Prostate gland (tissue), 2 donors: ENCODE measurements around the gene FAM110D. TPM values are rescaled to one million over a fixed set of nuclear protein-coding genes. Genes with fewer than 3 reads are reported as not detected.
A peak's percentile ranks its signal among the peaks of the same experiment; 100 is the strongest.

Source experiments
- DNase-seq: peaks from one replicate; pipeline ENCODE4 v3.0.0-alpha.2; 2019; ENCODE audit warnings: low spot score
- H3K27ac ChIP-seq, 2 donors: fragments of 200-600 bp; sonication (generic); 2 replicates each; pipeline ENCODE4 v1.5.1; 2017 to 2019
- H3K27me3 ChIP-seq: fragments of 200-600 bp; sonication (generic); replicated peaks from 2 replicates; pipeline ENCODE4 v1.5.1; 2019; ENCODE audit not compliant: insufficient read depth
- H3K36me3 ChIP-seq, 2 donors: fragments of 200-600 bp; sonication (generic); 1 replicate in 1 of 2; 2 replicates in 1 of 2; pipeline versions ENCODE4 v1.5.1 to v1.8.1; 2017 to 2019
- H3K4me1 ChIP-seq: fragments of 200-600 bp; sonication (generic); replicated peaks from 2 replicates; pipeline ENCODE4 v1.5.1; 2019
- H3K4me3 ChIP-seq, 2 donors: fragments of 200-600 bp; sonication (generic); 2 replicates each; pipeline ENCODE4 v1.5.1; 2017 to 2019
- H3K9me3 ChIP-seq: fragments of 200-600 bp; sonication (generic); 2 replicates; pipeline ENCODE4 v1.5.1; 2017
- POLR2A ChIP-seq: fragments of 450-650 bp; IDR thresholded peaks from one replicate; pipeline ENCODE4 v1.6.1; 2016; ENCODE audit warnings: antibody characterized with exemption, mild to moderate bottlenecking
- POLR2AphosphoS5 ChIP-seq: sonication (generic); formaldehyde crosslinking; IDR thresholded peaks from one replicate; pipeline ENCODE4 v1.6.1; 2017; ENCODE audit warnings: antibody characterized with exemption
- WGBS: methylation state at CpG from one replicate; pipeline ENCODE4 v1.1.5; 2018; 5-methylcytosine and 5-hydroxymethylcytosine counted together
- intact Hi-C: fragments of 100-400 bp; cut with DNase I; formaldehyde crosslinking; loops from one replicate; pipeline ENCODE4 v1.14.2; 2022
- total RNA-seq, 2 donors: library from RNA; depleted of rRNA; stranded (reverse); fragments of >200 nt; gene quantifications; one replicate each; pipeline ENCODE4 v1.1.0, GENCODE V29; 2016
- TF ChIP-seq, protein P1 (sequence below), 4 experiments: fragments of 200-600 bp in 2 of 4; fragments of 450-650 bp in 2 of 4; sonication (generic) in 2 of 4; IDR thresholded peaks; 1 replicate in 3 of 4; 2 replicates in 1 of 4; pipeline ENCODE4 v1.5.1; 2016 to 2019; ENCODE audit warnings: antibody characterized with exemption in 4 of 4, mild to moderate bottlenecking in 2 of 4, moderate library complexity in 2 of 4

The FAM110D gene
- total RNA-seq: 1 to 10 TPM; 3.8 to 5.9 TPM

DNA sequence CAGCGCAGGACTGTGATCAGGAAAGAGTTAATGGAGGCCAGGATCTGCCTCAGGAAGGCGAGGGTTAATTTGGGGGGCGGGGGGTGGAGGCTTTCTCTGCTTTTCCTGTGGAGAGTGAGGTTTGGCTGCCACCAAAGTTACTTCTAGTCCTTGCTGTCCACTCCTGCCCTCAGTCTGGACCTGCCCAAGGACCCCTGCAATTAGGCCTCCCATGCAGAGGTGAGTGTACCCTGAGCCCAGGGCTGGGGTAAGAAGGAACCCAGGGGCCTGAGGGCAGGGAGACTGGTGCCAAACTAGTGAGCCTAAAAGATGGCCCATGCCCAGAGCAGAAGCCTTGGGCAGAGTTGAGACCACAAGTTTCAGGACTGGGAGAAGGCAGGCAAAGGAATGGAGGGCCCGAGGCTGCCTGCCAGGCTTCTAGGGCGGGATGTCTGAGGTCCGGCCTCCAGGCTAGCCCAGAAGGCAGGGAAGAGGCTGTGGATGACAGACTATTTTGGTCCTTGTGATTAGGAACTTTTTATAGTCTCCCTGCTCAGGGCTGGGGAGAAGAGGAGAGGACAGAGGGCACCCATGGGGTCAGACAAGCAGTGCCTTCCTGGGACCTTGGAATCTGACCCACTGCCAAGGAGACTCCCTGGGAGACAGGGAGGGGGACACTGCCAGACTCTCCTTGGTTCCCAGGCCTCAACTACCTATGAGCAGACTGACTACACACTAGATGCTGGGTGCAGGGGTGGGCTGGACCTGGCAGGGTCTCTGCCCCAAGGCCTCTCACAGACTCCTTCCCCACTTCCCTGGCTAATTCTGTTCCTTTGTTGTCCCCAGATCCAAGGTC is at the start of gene FAM110D:
Gene FAM110D, plus strand, starts transcription at position 172 of the 835 bp plus-strand sequence. CDS start 2,213 bp downstream, outside the sequence.
- WGBS: 53% methylated on average over 6 of the region's 6 CpGs
- no peak within 1 kb of the TSS for H3K4me3 ChIP-seq
- H3K36me3 ChIP-seq: no peaks in the 10 kb centered on the region
- H3K9me3 ChIP-seq: no peaks in the 10 kb centered on the region
- peaks cover 4% of the 10 kb centered on the region for H3K4me1 ChIP-seq
- TF ChIP-seq, protein P1, sequence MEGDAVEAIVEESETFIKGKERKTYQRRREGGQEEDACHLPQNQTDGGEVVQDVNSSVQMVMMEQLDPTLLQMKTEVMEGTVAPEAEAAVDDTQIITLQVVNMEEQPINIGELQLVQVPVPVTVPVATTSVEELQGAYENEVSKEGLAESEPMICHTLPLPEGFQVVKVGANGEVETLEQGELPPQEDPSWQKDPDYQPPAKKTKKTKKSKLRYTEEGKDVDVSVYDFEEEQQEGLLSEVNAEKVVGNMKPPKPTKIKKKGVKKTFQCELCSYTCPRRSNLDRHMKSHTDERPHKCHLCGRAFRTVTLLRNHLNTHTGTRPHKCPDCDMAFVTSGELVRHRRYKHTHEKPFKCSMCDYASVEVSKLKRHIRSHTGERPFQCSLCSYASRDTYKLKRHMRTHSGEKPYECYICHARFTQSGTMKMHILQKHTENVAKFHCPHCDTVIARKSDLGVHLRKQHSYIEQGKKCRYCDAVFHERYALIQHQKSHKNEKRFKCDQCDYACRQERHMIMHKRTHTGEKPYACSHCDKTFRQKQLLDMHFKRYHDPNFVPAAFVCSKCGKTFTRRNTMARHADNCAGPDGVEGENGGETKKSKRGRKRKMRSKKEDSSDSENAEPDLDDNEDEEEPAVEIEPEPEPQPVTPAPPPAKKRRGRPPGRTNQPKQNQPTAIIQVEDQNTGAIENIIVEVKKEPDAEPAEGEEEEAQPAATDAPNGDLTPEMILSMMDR (IDR thresholded peaks at IDR 0.05): no peak
- peaks cover 4% of the 10 kb centered on the region for H3K27me3 ChIP-seq
- no peak within 1 kb of the TSS for H3K27ac ChIP-seq
- no peak for DNase-seq
- intact Hi-C loops: no loop called here

DNA sequence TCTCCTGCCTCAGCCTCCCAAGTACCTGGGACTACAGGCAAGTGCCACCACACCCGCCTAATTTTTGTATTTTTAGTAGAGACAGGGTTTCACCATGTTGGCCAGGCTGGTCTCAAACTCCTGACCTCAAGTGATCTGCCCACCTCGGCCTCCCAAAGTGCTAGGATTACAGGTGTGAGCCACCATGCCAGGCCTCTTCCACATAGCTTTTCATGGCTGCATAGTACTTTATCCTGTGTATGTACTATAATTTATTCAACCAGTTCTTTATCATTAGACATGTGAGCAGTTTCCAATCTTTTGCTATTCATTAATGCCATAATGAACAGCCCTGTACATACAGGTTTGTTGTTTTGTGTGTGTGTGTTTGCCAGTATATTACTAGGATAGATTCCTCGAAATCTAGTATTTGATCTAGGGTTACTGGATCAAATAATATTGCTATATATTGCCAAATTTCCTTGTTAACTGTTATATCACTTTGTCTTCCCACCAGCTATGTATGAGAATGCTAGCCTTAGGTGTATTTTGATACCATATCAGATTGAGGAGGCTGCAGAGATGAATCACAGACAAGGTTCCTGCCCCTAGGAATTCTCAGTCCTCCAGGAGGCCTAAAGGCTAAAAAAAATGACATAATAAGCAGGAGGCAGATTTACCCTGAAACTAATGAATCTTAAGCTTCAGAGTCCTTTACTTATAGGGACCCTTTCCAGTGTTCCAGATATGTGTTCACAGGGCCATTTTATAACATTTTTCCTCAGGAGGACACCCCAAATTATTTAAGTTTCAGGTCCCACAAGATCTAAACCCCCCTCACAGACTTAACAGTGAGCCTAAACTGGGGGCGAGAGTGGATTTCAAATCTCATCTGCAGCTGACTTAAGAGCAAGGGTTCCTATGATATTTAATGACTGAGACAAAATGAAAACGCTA is 49.4 kb upstream of the FAM110D start:
- intact Hi-C loops: loop anchor here (5.0 kb wide), 2 partner anchors 168 to 213 kb away; no protein-coding TSS in a partner anchor
- Histone ChIP-seq H3K27me3 (no peaks in the 10 kb centered on the region), H3K27ac (no peak overlapping the region), H3K4me3 (no peak overlapping the region), H3K4me1 (no peaks in the 10 kb centered on the region), H3K36me3 (no peaks in the 10 kb centered on the region), H3K9me3 (no peaks in the 10 kb centered on the region)
- WGBS: 92% methylated on average over 5 of the region's 5 CpGs
- TF ChIP-seq, protein P1 (IDR thresholded peaks at IDR 0.05): no peak
- TF ChIP-seq POLR2A: no peak
- TF ChIP-seq POLR2AphosphoS5: no peak
- no peak for DNase-seq

DNA sequence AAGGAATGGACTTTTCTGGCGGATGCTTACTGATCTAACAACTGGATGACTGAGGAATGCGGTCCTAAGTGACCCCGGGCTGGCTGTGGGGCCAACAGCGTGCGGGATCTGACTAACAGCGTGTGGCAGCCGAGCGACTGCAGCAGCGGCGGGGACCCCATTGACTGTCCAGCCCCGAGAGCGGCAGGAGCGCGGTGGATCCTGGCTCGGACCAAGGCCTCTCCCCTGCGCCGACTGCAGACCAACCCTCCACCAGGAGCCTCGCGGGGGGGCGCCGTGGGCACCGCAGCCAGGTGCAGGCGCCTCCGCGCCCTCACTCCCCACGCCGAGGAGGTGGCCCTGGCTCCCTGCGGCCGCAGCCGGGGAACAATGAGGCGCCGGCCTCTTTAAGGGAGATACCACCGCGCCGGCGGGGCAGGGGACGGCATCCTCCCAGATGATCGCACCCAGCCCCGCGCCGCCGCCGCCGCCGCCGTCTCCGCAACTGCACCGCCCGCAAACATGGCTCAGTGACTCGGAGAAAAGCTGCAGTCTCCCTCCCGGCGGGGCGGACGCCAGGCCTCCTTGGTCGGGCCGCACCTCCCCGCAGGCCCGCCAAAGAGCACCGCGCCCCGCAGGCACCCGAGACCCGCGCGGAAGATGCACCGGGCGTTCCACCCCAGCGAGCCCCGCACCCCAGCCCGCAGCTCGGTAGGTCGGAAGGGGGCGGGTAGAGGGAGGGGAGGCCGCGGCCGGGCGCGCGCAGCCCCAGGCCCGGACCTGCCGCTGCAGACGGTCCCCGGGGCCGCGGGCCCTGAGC is 47.9 kb upstream of the FAM110D start:
- DNase-seq: peak; percentile 75
- TF ChIP-seq, protein P1 (IDR thresholded peaks at IDR 0.05): peak in 2 of 4 experiments; percentile 3 to 28
- TF ChIP-seq POLR2AphosphoS5: peak; percentile 57
- peak; percentile 69 for TF ChIP-seq POLR2A
- intact Hi-C loops: loop anchor here (5.0 kb wide), 2 partner anchors 166 to 211 kb away; no protein-coding TSS in a partner anchor

DNA sequence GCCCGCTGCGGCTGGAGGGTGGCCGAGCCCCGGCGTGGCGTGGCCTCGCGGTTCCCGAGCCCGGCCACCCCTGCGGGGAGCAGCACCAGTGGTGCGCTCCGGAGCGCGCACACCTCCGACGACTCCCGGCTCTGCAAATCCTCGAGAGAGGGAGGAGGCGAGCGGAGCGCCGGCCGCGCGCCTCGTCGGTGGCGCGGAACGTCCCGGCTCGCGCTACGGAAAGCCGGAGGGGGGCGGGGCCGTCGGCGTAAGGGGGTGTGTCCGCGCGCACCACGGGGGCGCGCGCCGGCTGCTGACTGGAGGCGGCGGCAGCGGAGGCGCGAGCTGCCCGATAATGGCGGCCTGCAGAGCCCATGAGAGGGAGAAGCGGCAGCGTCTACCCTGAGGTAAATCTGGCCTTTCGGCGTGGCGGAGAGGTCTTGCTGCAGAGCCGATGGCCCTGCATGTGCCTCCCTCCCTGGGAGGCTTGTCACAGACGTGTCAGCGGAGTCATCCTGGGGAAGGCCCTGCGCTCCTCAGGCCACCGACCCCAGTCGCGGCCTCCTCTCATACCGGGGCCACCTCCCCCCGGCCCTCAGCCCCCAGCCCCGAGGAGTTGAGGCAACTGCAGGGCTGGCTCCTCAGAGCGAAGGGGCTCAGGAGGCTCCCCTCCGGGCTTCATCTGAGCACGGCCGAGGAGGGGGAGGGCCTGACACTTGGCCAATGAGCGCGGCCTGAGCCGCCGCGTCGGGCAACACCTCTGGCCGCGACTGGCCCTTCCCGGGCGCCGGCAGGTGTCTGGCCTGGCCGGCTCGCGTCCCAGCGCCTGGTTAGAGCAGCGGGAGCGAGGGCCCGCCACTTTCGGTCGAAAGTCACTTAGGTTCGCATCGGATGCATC is 47.1 kb upstream of the FAM110D start, which contains the start of gene PDIK1L:
Gene PDIK1L, plus strand, starts transcription at position 295 of the 877 bp plus-strand sequence. CDS start 2,485 bp downstream, outside the sequence.
- Histone ChIP-seq H3K36me3 (no peaks in the 10 kb centered on the region), H3K27me3 (no peaks in the 10 kb centered on the region), H3K27ac (peak within 1 kb of the TSS; percentile 87 to 92), H3K4me1 (no peaks in the 10 kb centered on the region), H3K9me3 (no peaks in the 10 kb centered on the region), H3K4me3 (peak within 1 kb of the TSS; percentile 87 to 88)
- TF ChIP-seq POLR2AphosphoS5 (peak; percentile 80), POLR2A (peak; percentile 80)
- TF ChIP-seq, protein P1 (IDR thresholded peaks at IDR 0.05): peak in 2 of 4 experiments; percentile 16 to 17
- under 1% methylated on average over 61 of the region's 96 CpGs for WGBS
- intact Hi-C loops: loop anchor here (2.0 to 5.0 kb wide), 3 partner anchors 77 to 211 kb away; no protein-coding TSS in a partner anchor
- peak; percentile 92 for DNase-seq

More for the DNA sequence above, 47.9 kb upstream of the FAM110D start:
- H3K27ac ChIP-seq: peak overlapping the region; percentile 87 to 92
- no peaks in the 10 kb centered on the region for H3K4me1 ChIP-seq
- H3K36me3 ChIP-seq: no peaks in the 10 kb centered on the region
- H3K9me3 ChIP-seq: no peaks in the 10 kb centered on the region
- H3K4me3 ChIP-seq: peak overlapping the region; percentile 87 to 88
- no peaks in the 10 kb centered on the region for H3K27me3 ChIP-seq
- under 1% methylated on average over 47 of the region's 85 CpGs for WGBS
